C4-2B (cell line): ENCODE data around the gene ZNF836.

Source experiments
- CTCF ChIP-seq: fragments of 450-650 bp; conservative IDR thresholded peaks from 2 replicates; pipeline ENCODE4 v1.5.1; 2017; ENCODE audit warnings: mild to moderate bottlenecking
- ZFX ChIP-seq: fragments of 450-650 bp; IDR thresholded peaks from 2 replicates; pipeline ENCODE4 v1.6.1; 2017

DNA sequence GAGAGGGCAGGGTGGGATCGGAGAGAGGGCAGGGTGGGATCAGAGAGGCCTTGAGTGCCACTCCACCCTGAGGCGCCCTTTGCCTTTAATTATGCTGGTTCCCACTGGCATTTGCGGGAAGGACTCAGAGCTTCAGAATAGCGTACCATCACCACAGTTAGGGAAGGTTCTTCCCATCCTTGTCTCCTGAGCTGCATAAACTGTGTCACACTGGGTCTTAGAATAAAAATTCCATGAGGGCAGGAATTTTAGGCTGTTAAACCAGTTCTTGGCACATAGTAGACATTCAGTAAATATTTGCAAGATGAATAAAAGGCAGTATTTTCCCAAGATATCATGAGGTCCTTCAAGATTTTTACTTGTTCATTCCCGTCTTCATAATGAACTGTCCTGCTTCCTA is 42.8 kb upstream of the ZNF836 start:
- TF ChIP-seq CTCF (no peak), ZFX (no peak)
